ENCODE data around the gene SULT1C4. TPM values are rescaled to one million over a fixed set of nuclear protein-coding genes. Genes with fewer than 3 reads are reported as not detected.
"Not testable (repeated sequence)": the region's sequence is repeated elsewhere in the genome, so short reads cannot be mapped to it uniquely, and the experiment has no call there.

SULT1C4 gene
- total RNA-seq, result 37.2 and 47.7 TPM in 2 replicates

- DNase-seq (ENCODE audit: low read depth), result peak; percentile 26
Measured at GRCh38 chr2:108377815-108378630, at the start of gene SULT1C4. Gene SULT1C4, plus strand, starts transcription at chr2:108377954. Its CDS starts 384 bp downstream, at chr2:108378338.

GRCh38 chr2:108329771-108330170, 48.0 kb upstream of the SULT1C4 start:
- DNase-seq (ENCODE audit: low read depth), result no peak

DNA sequence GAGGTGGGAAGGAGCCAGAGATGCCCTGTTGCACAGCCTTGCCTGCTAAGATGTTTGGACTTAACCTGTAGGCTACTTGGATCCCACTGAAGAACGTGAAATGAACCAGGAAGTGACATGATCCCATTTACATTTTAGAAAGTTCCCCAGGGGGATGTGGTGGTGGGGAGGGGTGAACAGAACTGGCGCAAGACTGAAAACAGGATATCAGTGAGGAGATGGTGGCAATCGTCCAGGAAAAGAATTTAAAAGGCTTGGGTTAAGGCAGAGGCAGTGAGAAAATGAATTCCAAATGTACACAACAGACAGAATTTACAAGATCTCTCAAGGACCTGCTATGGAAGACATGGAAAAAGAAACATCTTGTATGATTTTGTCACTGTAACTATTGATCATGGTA, 46.8 kb upstream of the SULT1C4 start:
- DNase-seq (ENCODE audit: low read depth), result no peak

DNA sequence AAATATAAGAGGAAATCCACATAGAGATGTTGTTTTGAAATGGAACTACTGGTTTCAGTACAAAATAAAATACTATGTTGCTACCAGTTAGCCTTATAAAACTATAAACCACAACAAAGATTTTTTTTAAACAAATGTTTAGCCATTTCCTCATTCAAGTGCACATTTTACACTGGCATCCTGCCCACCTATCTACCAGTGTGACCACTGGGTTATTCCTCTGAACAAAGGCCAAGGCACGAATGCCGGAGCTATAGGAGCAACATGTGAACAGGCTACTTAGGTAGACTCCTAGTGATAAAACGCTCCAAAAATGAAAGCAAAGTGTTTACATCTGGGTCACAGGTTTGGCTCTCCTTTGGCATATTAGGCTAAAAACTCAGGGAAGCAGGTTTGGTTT, 31.8 kb upstream of the SULT1C4 start:
- peak; percentile 38 for DNase-seq (ENCODE audit: low read depth)

GRCh38 chr2:108346827-108347226, 30.9 kb upstream of the SULT1C4 start:
- no peak for DNase-seq (ENCODE audit: low read depth)

- no peak for DNase-seq (ENCODE audit: low read depth)
Measured at GRCh38 chr2:108347786-108348185, 30.0 kb upstream of the SULT1C4 start.

DNA sequence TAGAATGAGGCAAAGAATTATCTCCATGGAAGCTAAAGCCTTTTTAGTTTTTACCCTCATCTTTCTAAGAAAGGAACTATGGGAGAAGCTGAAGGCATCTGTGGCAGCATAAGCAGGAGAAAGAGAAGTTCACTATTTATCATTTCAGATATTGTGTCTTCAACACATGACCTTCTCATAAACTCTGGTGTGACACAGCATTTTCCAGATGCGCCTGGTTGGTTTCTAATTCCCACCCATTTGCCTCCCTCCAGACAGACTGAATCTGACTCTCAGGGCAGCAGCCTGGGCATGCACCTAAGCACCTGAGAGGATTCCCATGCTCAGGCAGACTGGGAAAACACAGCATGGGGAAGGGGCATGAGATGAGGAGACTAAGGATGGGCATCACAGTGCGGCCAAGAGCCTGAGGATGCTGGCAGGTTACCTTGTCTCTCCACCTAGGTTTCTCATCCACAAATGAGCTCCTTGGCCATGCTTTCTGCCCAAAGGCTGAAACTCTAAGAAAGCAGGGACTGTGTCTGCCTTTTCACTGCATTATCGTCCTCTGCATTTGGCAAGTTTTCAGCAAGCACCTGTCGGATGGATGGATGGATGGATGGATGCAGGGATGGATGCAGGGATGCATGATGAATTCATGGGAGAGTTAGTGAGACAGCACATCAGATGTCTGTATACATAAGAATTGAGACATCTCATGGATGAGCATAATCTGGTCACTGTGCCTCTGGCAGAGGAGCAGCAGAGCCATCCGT, 28.8 kb upstream of the SULT1C4 start:
- peak; percentile 58 for DNase-seq (ENCODE audit: low read depth)

DNA sequence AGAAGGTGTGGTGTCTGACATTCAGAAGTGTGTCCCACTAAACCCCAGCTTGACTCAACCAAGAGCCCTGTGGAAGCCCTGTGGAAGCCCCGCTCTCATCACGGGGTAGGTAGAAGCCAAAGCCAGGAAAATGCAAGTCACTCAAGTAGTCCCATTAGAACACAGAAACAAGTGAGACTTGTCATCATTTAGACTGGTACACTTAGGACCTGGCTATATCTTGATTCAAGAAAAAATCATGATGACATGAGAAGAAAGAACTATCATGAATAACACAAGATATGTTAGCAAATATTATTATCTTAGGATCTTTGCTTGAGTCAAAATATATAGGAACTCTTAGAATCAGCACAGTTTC, 28.2 kb upstream of the SULT1C4 start:
- no peak for DNase-seq (ENCODE audit: low read depth)

DNA sequence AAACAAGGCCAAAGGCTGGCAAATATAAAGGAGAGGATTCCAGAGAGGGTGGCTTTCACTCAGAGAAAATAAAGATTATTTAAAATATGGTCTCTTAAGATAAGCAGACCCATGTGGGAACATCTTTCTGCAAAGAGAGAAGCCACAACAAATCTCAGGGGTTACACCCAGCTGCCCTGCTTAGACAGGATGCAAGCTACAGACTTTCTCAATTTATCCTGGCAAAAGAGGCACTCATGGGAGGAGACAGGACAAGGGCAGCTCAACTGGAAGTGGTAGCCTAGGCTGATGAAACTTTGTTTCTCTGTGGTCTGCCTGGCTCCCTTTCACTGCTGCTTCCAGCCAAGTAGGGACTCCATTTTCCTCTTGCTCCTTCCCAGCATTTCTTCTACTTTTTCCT, 25.9 kb upstream of the SULT1C4 start:
- DNase-seq (ENCODE audit: low read depth), result no peak

- DNase-seq (ENCODE audit: low read depth), result peak; percentile 24
Measured at GRCh38 chr2:108354136-108354535, 23.6 kb upstream of the SULT1C4 start.

- DNase-seq (ENCODE audit: low read depth), result no peak
Measured at GRCh38 chr2:108355906-108356734, 21.6 kb upstream of the SULT1C4 start.

GRCh38 chr2:108359336-108359735, 18.4 kb upstream of the SULT1C4 start:
- DNase-seq (ENCODE audit: low read depth), result not testable (repeated sequence)

DNA sequence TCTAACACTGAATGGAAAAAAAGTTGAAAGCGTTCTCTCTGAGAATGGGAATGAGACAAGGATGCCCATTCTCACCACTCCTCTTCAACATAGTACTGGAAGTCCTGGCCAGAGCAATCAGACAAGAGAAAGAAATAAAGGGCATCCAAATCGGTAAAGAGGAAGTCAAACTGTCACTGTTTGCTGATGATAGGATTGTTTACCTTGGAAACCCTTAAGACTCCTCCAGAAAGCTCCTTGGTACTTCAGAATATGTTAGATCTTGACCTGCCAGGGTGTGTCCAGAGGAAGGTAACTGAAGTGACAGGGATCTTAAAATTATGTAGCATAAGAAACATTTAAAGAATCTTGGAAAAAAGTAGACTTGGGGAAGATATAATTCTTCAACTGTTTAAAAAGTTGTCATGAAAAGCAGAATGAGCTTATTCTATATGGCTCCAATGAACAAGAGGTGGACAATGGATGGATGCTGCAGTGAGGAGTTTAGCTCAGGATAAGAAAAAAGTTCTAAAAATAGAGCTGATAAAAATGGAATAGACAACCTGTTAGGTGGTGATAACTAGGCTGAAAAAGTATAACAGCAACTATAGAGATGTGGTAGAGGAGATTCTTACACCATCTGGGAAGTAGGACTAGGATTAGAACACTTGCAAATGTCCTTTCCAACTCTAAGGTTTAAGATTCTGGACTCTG, 16.8 kb upstream of the SULT1C4 start:
- DNase-seq (ENCODE audit: low read depth), result no peak

GRCh38 chr2:108363024-108363907, 14.5 kb upstream of the SULT1C4 start:
- no peak for DNase-seq (ENCODE audit: low read depth)

DNA sequence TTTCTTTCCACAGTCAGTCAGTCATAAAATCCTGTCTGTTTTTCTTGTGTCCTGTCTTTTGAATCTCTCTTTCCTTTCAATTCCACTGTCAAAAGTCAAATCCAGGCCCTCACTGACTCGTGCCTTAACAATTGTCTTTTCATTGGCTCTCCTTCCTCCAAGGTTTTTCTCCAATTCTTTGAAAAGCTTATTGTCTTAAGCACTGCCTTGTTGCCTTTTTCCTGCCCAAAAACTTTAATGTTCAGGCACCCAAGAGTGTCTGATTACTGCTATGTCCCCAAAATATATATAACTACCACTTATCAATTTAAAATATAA, 13.9 kb upstream of the SULT1C4 start:
- peak; percentile 63 for DNase-seq (ENCODE audit: low read depth)

GRCh38 chr2:108364676-108365297, 13.0 kb upstream of the SULT1C4 start:
- peak; percentile 48 for DNase-seq (ENCODE audit: low read depth)

DNA sequence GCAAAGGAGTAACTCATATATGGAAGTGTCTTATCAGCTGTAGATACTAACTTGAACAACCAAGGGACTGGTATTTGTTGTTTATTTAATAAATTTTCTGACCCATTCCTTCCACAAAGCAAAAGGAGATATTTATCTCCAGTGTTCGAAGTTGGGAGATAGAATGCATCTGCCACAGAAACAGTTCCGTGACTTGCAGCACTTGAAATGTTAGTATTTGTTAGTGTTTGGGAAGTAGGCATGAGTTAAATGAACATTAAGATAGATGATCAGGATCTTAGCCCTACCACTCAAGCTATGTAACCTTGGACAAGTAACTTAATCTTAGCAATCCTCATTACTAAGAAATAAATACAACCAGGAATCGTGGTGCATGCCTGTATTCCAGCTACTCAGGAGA, 12.1 kb upstream of the SULT1C4 start:
- no peak for DNase-seq (ENCODE audit: low read depth)

GRCh38 chr2:108367014-108367413, 10.7 kb upstream of the SULT1C4 start:
- peak; percentile 75 for DNase-seq (ENCODE audit: low read depth)

- DNase-seq (ENCODE audit: low read depth), result no peak
Measured at GRCh38 chr2:108367561-108368175, 10.1 kb upstream of the SULT1C4 start.

GRCh38 chr2:108369153-108369552, 8.6 kb upstream of the SULT1C4 start:
- DNase-seq (ENCODE audit: low read depth), result no peak

Data from renal cortical epithelial cell (primary cell).